CD4-positive, CD25-positive, alpha-beta regulatory T cell (primary cell): Measurements from ENCODE around the gene VGF. TPM values are rescaled to one million over a fixed set of nuclear protein-coding genes. Genes with fewer than 3 reads are reported as not detected.

Source experiments
- ATAC-seq, 2 donors: fragments of 150-1000 bp; cut with Tn5 transposase; one replicate each; pipeline ENCODE4 v1.10.0; 2021; ENCODE audit warnings: low read depth in 2 of 2, moderate number of reproducible peaks in 2 of 2, moderate library complexity in 1 of 2
- DNase-seq, 3 donors: peaks; one replicate each; pipeline versions ENCODE4 v3.0.0 to v3.0.0-alpha.2; 2012 to 2022; ENCODE audit warnings: mixed read lengths in 1 of 3
- H3K27ac ChIP-seq: one replicate; pipeline ENCODE4 v1.7.0; 2013; ENCODE audit warnings: mild to moderate bottlenecking, low read length; ENCODE audit not compliant: insufficient read depth, poor library complexity, severe bottlenecking
- H3K27me3 ChIP-seq: one replicate; pipeline ENCODE4 v1.7.0; 2013; ENCODE audit warnings: low read length; ENCODE audit not compliant: control insufficient read depth, insufficient read depth
- H3K36me3 ChIP-seq: one replicate; pipeline ENCODE4 v1.7.0; 2013; ENCODE audit warnings: mild to moderate bottlenecking, low read length, moderate library complexity; ENCODE audit not compliant: control insufficient read depth, insufficient read depth
- H3K4me1 ChIP-seq: 2 replicates; pipeline ENCODE4 v1.7.0; 2013; ENCODE audit warnings: mild to moderate bottlenecking, low read length; ENCODE audit not compliant: insufficient read depth, control insufficient read depth, poor library complexity, severe bottlenecking
- H3K4me3 ChIP-seq: one replicate; pipeline ENCODE4 v1.7.0; 2013; ENCODE audit warnings: low read depth, mild to moderate bottlenecking, low read length, moderate library complexity
- H3K9me3 ChIP-seq, 2 experiments: 1 replicate in 1 of 2; 2 replicates in 1 of 2; pipeline ENCODE4 v1.7.0; 2013; ENCODE audit warnings: low read length in 2 of 2, mild to moderate bottlenecking in 1 of 2, moderate library complexity in 1 of 2; ENCODE audit not compliant: control insufficient read depth in 2 of 2
- H3K27ac Mint-ChIP-seq, 3 donors: one replicate each; pipeline ENCODE4 v1.8.0; 2020 to 2022; ENCODE audit warnings: mild to moderate bottlenecking in 3 of 3, mixed read lengths in 3 of 3, moderate library complexity in 2 of 3
- H3K27me3 Mint-ChIP-seq: one replicate; pipeline ENCODE4 v1.8.0; 2022; ENCODE audit warnings: mild to moderate bottlenecking, mixed read lengths
- H3K36me3 Mint-ChIP-seq: one replicate; pipeline ENCODE4 v1.8.0; 2020; ENCODE audit warnings: mixed read lengths
- H3K4me1 Mint-ChIP-seq, 4 donors: one replicate each; pipeline ENCODE4 v1.8.0; 2020 to 2022; ENCODE audit warnings: mixed read lengths in 4 of 4, mild to moderate bottlenecking in 1 of 4
- H3K4me3 Mint-ChIP-seq, 4 donors: one replicate each; pipeline ENCODE4 v1.8.0; 2020 to 2022; ENCODE audit warnings: mild to moderate bottlenecking in 4 of 4, mixed read lengths in 4 of 4, moderate library complexity in 3 of 4
- H3K9me3 Mint-ChIP-seq, 7 donors: one replicate each; pipeline ENCODE4 v1.8.0; 2020 to 2022; ENCODE audit warnings: mixed read lengths in 7 of 7, mild to moderate bottlenecking in 3 of 7, moderate library complexity in 2 of 7
- polyA plus RNA-seq, 4 donors: library from polyadenylated mRNA; unstranded; fragments of 300-500 nt; fragmentation: Illumina TruSeq; gene quantifications; one replicate each; pipeline ENCODE4 v1.2.3, GENCODE V29; 2021
- total RNA-seq: library from RNA; stranded (reverse); gene quantifications from one replicate; pipeline ENCODE4 v1.2.3, GENCODE V29; 2022

Gene VGF
- total and polyA plus RNA-seq, 5 donors from 2014 or later, result not detected

DNA sequence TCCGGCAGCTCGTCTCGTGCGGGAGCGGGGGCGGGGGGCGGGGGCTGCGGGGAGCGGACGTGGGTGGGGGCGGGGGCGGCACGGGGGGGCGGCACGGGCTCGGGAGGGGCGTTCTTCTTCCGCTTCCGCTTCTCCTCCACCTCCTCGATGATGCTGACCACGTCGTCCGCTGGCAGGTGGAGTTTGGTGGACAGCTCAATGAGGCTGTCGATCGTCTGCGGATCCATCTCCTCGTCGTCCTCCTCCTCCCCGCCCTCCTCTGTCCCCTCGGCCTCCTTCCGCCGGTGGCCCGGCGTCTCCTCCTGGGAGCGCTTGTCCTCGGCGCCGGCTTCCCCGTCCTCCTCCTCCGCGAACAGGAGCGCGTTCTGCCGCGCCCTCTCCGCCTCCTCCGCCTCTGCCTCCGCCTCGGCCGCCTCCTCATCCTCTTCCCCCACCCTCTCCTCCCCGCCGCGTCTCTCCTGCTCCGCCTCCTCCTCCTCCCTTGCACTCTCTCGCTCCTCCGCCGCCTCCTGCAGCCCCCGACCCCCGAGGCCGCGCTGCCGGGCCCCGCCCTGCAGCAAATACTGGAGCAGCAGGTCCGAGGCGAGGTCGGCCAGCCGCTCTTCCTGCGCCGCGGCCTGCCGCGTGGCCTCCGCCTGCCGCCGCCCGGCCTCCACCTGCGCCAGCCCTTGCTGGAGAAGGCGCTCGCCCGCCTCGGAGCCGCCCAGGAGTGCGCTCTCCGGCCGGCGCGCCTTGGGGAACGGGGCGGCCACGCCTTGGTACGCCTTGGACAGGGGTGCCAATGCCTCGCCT, 1.9 kb downstream of the VGF start:
- ATAC-seq (no peak), DNase-seq (peak; percentile 20 to 62 (median 26))
- Mint-ChIP-seq H3K9me3 (peaks cover 0 to 6% (median 0%) of the 10 kb centered on the region in 7 donors), H3K4me1 (peaks cover 0 to 41% (median 22%) of the 10 kb centered on the region in 4 donors), H3K4me3 (peak overlapping the region; percentile 68 to 84 (median 78)), H3K27ac (no peak overlapping the region), H3K27me3 (peaks cover 48% of the 10 kb centered on the region), H3K36me3 (peaks cover 3% of the 10 kb centered on the region)
- no peaks in the 10 kb centered on the region for H3K36me3 ChIP-seq
- H3K4me1 ChIP-seq, result peaks cover 38% of the 10 kb centered on the region
- H3K27ac ChIP-seq, result no peak overlapping the region
- no peaks in the 10 kb centered on the region for H3K9me3 ChIP-seq
- H3K4me3 ChIP-seq, result no peak overlapping the region
- peaks cover 23% of the 10 kb centered on the region for H3K27me3 ChIP-seq

DNA sequence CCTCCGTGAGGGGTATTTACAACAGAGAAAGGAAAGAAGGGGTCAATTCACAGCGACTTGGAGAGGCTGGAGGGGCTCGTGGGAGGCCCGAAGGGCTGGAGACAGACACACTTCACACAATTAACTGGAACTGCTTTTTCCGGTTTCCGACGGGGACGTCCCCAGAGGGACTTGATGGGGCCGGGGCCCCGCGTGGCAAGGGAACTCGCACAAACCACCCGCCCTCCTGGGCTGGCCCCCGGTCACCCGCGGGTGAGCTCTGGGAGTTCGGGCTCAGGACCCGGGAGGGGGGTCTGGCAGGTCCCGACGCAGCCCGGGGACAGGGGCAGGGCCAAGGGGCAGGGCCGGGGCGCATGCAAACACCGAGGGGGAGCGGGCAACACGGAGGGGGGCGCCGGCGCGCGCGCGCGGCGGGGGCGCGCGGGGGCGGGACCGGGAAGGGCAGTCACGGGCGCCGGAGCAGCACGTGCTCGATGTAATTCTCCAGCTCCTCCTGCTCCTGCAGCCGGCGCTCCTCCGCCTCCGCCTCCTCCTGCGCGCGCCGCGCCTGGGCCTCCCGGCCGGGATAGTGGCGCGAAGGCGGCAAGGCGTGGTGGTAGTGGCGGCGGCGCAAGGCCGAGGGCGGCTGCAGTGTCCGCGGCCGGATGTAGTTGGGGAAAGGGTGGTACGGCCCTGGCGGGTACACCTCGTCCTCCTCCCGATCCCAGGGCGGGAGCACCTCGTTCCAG, 2.7 kb downstream of the VGF start:
- H3K9me3 ChIP-seq, result no peaks in the 10 kb centered on the region
- peaks cover 16% of the 10 kb centered on the region for H3K27me3 ChIP-seq
- no peaks in the 10 kb centered on the region for H3K36me3 ChIP-seq
- ATAC-seq (no peak), DNase-seq (no peak)
- peaks cover 0 to 36% (median 18%) of the 10 kb centered on the region in 4 donors for H3K4me1 Mint-ChIP-seq
- peak overlapping the region; percentile 72 to 89 (median 83) for H3K4me3 Mint-ChIP-seq
- H3K4me1 ChIP-seq, result peaks cover 38% of the 10 kb centered on the region
- peaks cover 40% of the 10 kb centered on the region for H3K27me3 Mint-ChIP-seq
- H3K36me3 Mint-ChIP-seq, result peaks cover 5% of the 10 kb centered on the region
- no peak overlapping the region for H3K4me3 ChIP-seq
- H3K27ac Mint-ChIP-seq, result no peak overlapping the region
- no peak overlapping the region for H3K27ac ChIP-seq
- peaks cover 0 to 6% (median 0%) of the 10 kb centered on the region in 7 donors for H3K9me3 Mint-ChIP-seq

DNA sequence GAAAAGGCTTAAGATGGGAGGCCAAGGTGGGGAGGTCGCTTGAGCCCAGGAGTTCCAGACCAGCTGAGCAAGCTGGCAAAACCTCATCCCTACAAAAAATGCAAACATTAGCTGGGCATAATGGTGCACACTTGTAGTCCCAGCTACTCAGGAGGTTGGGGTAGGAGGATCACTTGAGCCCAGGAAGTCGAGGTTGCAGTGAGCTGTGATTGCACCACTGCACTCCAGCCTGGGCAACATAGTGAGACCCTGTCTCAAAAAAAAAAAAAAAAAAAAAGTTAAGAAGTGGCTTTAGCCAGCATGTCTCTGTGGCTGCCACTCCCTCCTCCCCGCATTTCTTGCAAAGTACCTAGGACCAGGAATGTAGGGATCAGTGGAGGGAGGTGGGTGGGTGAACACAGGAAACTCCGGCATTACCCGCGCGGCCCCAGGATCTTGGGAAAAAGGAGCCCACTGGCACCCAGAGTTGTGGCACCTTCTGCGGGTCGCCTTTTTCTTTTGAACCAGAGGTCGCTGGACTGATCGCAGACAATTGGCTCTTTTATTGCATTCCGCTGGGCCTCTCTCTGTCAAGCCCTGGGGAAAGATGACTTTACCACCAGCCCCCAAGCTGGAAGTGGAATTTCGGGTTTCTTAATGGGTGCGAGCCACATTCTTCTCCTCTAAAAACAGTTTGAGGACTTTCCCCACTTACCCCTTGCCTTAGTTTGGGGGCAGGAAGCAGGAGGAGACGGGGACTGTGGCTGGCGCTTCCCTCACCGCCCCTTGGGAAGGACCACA, 3.5 kb downstream of the VGF start:
- H3K4me1 Mint-ChIP-seq, result peaks cover 0 to 28% (median 14%) of the 10 kb centered on the region in 4 donors
- peaks cover 13% of the 10 kb centered on the region for H3K36me3 Mint-ChIP-seq
- DNase-seq (no peak), ATAC-seq (no peak)
- H3K27ac Mint-ChIP-seq, result no peak overlapping the region
- H3K9me3 Mint-ChIP-seq, result peaks cover 0 to 4% (median 0%) of the 10 kb centered on the region in 7 donors
- Histone ChIP-seq H3K36me3 (peaks cover 5% of the 10 kb centered on the region), H3K9me3 (no peaks in the 10 kb centered on the region), H3K4me3 (no peak overlapping the region), H3K4me1 (peaks cover 38% of the 10 kb centered on the region), H3K27ac (no peak overlapping the region), H3K27me3 (peaks cover 7% of the 10 kb centered on the region)
- peaks cover 32% of the 10 kb centered on the region for H3K27me3 Mint-ChIP-seq
- H3K4me3 Mint-ChIP-seq, result peak overlapping the region; percentile 72 to 89 (median 83)

DNA sequence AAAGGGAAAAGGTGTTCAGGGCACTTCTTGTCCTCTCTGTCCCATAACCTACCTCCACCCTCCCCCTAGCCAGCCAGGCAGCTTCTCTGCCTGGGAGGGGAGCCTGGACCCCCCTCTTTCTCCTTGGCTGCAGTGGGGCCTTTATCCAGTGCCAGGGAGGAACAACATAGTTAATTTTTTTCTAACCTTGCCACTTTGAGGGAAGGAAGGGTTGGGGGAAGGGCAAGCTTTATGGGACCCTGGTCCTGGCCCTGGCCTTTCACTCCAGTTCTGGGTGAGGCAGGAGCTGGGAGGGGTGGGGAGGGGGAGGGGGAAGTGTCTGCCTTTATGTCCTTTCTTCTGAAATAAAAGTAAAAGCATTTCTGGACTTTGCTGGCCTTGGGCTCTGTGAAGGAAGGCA, 4.5 kb downstream of the VGF start:
- no peak for ATAC-seq
- peaks cover 4% of the 10 kb centered on the region for H3K27me3 ChIP-seq
- H3K9me3 Mint-ChIP-seq, result peaks cover 0 to 5% (median 0%) of the 10 kb centered on the region in 7 donors
- H3K36me3 ChIP-seq, result peaks cover 5% of the 10 kb centered on the region
- H3K4me3 ChIP-seq, result no peak overlapping the region
- no peak overlapping the region for H3K27ac ChIP-seq
- H3K4me1 Mint-ChIP-seq, result peaks cover 0 to 24% (median 11%) of the 10 kb centered on the region in 4 donors
- no peak for DNase-seq
- no peaks in the 10 kb centered on the region for H3K9me3 ChIP-seq
- H3K27me3 Mint-ChIP-seq, result peaks cover 26% of the 10 kb centered on the region
- H3K36me3 Mint-ChIP-seq, result peaks cover 15% of the 10 kb centered on the region
- peaks cover 33% of the 10 kb centered on the region for H3K4me1 ChIP-seq
- H3K4me3 Mint-ChIP-seq, result peak overlapping the region in 2 of 4 donors; percentile 43 to 72
- no peak overlapping the region for H3K27ac Mint-ChIP-seq

DNA sequence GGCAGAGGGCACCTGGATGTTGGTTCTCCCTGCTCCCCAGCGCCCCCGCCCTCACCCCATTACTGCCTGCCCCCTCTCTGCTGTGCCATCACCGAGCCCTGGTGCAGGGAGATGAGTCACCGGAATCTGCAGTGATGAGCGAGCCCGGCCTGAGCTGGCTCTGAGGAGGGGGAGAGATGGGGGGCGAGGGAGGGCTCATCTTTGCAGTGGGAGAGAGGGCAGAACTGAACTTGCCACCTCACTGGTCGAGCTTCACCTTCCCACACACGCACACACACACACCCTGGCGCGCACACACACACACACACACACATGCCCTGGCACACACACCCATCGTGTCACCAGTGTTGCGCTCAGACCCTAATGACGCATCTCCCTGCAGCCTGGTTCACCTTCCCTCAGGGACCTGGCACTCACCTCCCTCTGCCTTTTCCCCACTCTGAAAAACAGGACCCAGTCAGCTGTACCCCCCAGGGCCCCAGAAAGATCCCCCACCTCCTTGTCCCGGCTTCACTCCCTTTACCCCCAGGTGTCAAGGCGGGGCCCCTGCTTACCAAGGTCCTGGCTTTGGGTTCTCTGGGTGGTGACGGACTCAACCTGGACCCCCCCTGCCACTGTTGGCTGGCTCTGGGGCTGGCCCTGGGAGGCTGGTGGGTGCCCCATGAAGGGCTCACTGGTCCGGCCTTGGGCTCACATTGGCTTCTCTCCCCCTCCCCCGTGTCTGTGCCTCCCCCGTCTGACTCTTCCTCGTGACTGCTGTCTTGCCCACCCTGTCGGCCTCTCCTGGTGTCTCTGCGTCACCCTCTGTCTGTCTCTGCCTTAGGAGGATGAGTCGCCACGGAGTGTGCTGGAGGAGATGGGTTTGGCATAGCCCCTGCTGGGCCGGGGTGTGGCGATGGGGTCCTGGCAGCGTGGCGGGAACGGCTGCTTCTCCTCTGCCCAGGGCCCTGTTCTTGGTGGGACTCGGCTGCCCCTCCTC, 5.4 kb downstream of the VGF start:
- peaks cover 23% of the 10 kb centered on the region for H3K27me3 Mint-ChIP-seq
- no peak for DNase-seq
- peaks cover 15% of the 10 kb centered on the region for H3K36me3 Mint-ChIP-seq
- Histone ChIP-seq H3K27me3 (peaks cover 3% of the 10 kb centered on the region), H3K36me3 (peaks cover 5% of the 10 kb centered on the region), H3K9me3 (no peaks in the 10 kb centered on the region), H3K4me1 (peaks cover 29% of the 10 kb centered on the region), H3K27ac (no peak overlapping the region), H3K4me3 (no peak overlapping the region)
- peak overlapping the region in 1 of 4 donors; percentile 72 for H3K4me3 Mint-ChIP-seq
- peaks cover 0 to 2% (median 0%) of the 10 kb centered on the region in 7 donors for H3K9me3 Mint-ChIP-seq
- ATAC-seq, result no peak
- H3K4me1 Mint-ChIP-seq, result peaks cover 0 to 24% (median 10%) of the 10 kb centered on the region in 4 donors
- H3K27ac Mint-ChIP-seq, result no peak overlapping the region

DNA sequence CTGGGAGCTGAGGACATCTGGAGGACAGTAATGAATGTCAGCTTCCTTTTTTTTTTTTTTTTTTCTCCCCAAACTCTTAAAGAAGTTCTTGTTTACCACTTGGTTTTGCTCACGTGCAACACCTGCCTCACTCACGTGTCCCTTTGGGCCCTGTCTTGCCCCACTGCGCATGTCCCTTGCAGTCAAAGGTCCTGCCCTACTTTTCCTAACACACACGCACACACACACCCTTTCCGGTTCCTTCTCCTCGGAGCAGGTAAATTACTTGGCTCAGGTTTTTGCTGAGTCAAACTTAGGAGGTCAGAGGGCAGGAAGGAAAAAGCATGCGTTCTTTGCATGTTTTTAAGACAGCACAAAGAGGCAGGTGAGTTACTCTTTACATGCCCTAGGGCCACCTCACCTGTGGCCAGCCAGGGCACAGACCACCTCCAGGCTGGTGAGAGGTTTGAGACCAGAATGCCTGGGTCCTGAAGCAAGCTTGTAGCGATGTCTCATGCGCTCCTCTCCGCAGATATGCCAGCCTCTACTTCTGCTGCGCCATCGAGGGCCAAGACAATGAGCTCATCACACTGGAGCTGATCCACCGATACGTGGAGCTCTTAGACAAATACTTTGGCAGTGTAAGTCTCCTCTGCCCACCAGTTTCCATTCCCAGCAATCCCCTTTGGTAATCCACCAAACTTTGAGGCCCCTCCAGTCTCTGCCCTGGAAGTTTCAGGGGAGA, 8.3 kb downstream of the VGF start:
- H3K27ac Mint-ChIP-seq, result no peak overlapping the region
- H3K4me1 ChIP-seq, result peaks cover 10% of the 10 kb centered on the region

More for the DNA sequence above, 8.3 kb downstream of the VGF start:
- H3K36me3 Mint-ChIP-seq, result peaks cover 15% of the 10 kb centered on the region
- H3K9me3 Mint-ChIP-seq, result peaks cover 0 to 2% (median 0%) of the 10 kb centered on the region in 7 donors
- peaks cover 0 to 17% (median 6%) of the 10 kb centered on the region in 4 donors for H3K4me1 Mint-ChIP-seq
- DNase-seq, result no peak
- Histone ChIP-seq H3K36me3 (peaks cover 5% of the 10 kb centered on the region), H3K27me3 (no peaks in the 10 kb centered on the region), H3K4me3 (no peak overlapping the region), H3K27ac (no peak overlapping the region), H3K9me3 (no peaks in the 10 kb centered on the region)
- H3K4me3 Mint-ChIP-seq, result peak overlapping the region in 2 of 4 donors; percentile 15 to 73
- peaks cover 21% of the 10 kb centered on the region for H3K27me3 Mint-ChIP-seq
- ATAC-seq, result no peak
